ENCODE results near the gene SETD3. TPM values are rescaled to one million over a fixed set of nuclear protein-coding genes. Genes with fewer than 3 reads are reported as not detected.
A peak's percentile ranks its signal among the peaks of the same experiment; 100 is the strongest.
"Not testable (repeated sequence)": the region's sequence is repeated elsewhere in the genome, so short reads cannot be mapped to it uniquely, and the experiment has no call there.

SETD3 gene
- total and polyA plus RNA-seq, 4 donors, result 41.0 to 66.0 (median 56.8) TPM

- H3K27ac ChIP-seq (ENCODE audit: low read depth in 1 of 2, low read length in 2 of 2); H3K27me3 ChIP-seq (ENCODE audit: control insufficient read depth in 1 of 2, insufficient read depth in 2 of 2, low read length in 1 of 2); H3K9me3 ChIP-seq (ENCODE audit: control insufficient read depth, low read length); H3K4me3 ChIP-seq (ENCODE audit: low read length in 2 of 2); ATAC-seq (ENCODE audit: low FRiP score); H3K36me3 ChIP-seq (ENCODE audit: control insufficient read depth in 1 of 2, insufficient read depth in 2 of 2, low read length in 1 of 2); H3K4me1 ChIP-seq (ENCODE audit: control insufficient read depth in 1 of 2, insufficient read depth in 2 of 2, low read length in 2 of 2); intact Hi-C loops (cut with DNase I): not testable (repeated sequence)
- DNase-seq, result peak in 1 of 2 donors; percentile 5
- 94 to 95% methylated on average over 31 of the region's 31 CpGs for WGBS, 2 donors
Observed at GRCh38 chr14:99348231-99348630, 132.4 kb downstream of the SETD3 start.

Other genes with a start within 250 kb of the SETD3 start
- 1 to 10 TPM in 1 of 2 donors, under 1 TPM in 1; 0.58 to 1.3 TPM for gene BCL11B, start 208.7 kb downstream of the SETD3 start, total RNA-seq
- gene BCL11B, start 208.7 kb downstream of the SETD3 start, polyA plus RNA-seq, result under 1 TPM in 1 of 2 donors, not detected in 1; 0.13 TPM
- 10 to 100 TPM; 40.5 to 40.9 TPM for gene CCNK, start 550 bp upstream of the SETD3 start, total RNA-seq
- gene CCNK, start 550 bp upstream of the SETD3 start, polyA plus RNA-seq, result 10 to 100 TPM; 11.2 to 12.5 TPM
- gene CCDC85C, start 123.3 kb upstream of the SETD3 start, total RNA-seq, result 1 to 10 TPM; 6.4 to 7.6 TPM
- 1 to 10 TPM; 1.2 to 8.1 TPM for gene CCDC85C, start 123.3 kb upstream of the SETD3 start, polyA plus RNA-seq
- gene HHIPL1, start 164.3 kb upstream of the SETD3 start, total RNA-seq, result 1 to 10 TPM; 2.5 to 7.7 TPM
- under 1 TPM; 0.51 to 0.63 TPM for gene HHIPL1, start 164.3 kb upstream of the SETD3 start, polyA plus RNA-seq
- gene CYP46A1, start 203.4 kb upstream of the SETD3 start, total RNA-seq, result 1 to 10 TPM in 1 of 2 donors, under 1 TPM in 1; 0.68 to 3.7 TPM
- gene CYP46A1, start 203.4 kb upstream of the SETD3 start, polyA plus RNA-seq, result under 1 TPM in 1 of 2 donors, not detected in 1; 0.97 TPM